A549 (cell line): ENCODE data around the gene CLPX.

ENCODE experiments used
- CTCF ChIP-seq: fragments of >200 bp; sonication (Bioruptor Twin); formaldehyde crosslinking; IDR thresholded peaks from 3 replicates; pipeline ENCODE4 v1.5.1; 2016
- EHF ChIP-seq: fragments of 250-450 bp; sonication (Bioruptor Pico); IDR thresholded peaks from 2 replicates; pipeline ENCODE4 v1.5.0; 2020; ENCODE audit warnings: mild to moderate bottlenecking
- EP300 ChIP-seq, 2 experiments: fragments of >200 bp; sonication (Bioruptor Twin); formaldehyde crosslinking; IDR thresholded peaks; 2 replicates in 1 of 2; 3 replicates in 1 of 2; pipeline ENCODE4 v1.6.1; 2016 to 2017
- MAX ChIP-seq: IDR thresholded peaks from 2 replicates; pipeline ENCODE4 v1.6.1; 2012
- NR3C1 ChIP-seq: fragments of >200 bp; sonication (Bioruptor Twin); formaldehyde crosslinking; IDR thresholded peaks from 3 replicates; pipeline ENCODE4 v1.6.1; 2017
- SMC3 ChIP-seq: fragments of >200 bp; sonication (Bioruptor Twin); formaldehyde crosslinking; IDR thresholded peaks from 3 replicates; pipeline ENCODE4 v1.6.1; 2018; ENCODE audit warnings: inconsistent platforms

- TF ChIP-seq CTCF, result no peak
- TF ChIP-seq EP300 (IDR thresholded peaks at IDR 0.05), result no peak
- no peak for TF ChIP-seq MAX
- no peak for TF ChIP-seq SMC3
- no peak for TF ChIP-seq EHF (CRISPR knock-in tag)
- TF ChIP-seq NR3C1, result no peak
These were observed 36.6 kb upstream of the CLPX start for GRCh38 chr15:65221697-65222096.
